Thymus (tissue), 11 donors: ENCODE data around the gene RBCK1. TPM values are rescaled to one million over a fixed set of nuclear protein-coding genes. Genes with fewer than 3 reads are reported as not detected.
A peak's percentile ranks its signal among the peaks of the same experiment; 100 is the strongest.
"Not testable (repeated sequence)": the region's sequence is repeated elsewhere in the genome, so short reads cannot be mapped to it uniquely, and the experiment has no call there.

Source experiments
- DNase-seq, 9 donors: peaks; one replicate each; pipeline ENCODE4 v3.0.0-alpha.2; 2013; ENCODE audit warnings: low spot score in 9 of 9, low read depth in 6 of 9, missing footprints in 1 of 9
- H3K27ac ChIP-seq, 2 donors: one replicate each; pipeline ENCODE4 v1.5.1; 2013; ENCODE audit warnings: control low read depth in 1 of 2, low read depth in 1 of 2, low read length in 1 of 2, mild to moderate bottlenecking in 1 of 2, moderate library complexity in 1 of 2
- H3K27me3 ChIP-seq, 2 donors: one replicate each; pipeline ENCODE4 v1.5.1; 2013; ENCODE audit warnings: low read length in 1 of 2; ENCODE audit not compliant: control insufficient read depth in 2 of 2, insufficient read depth in 1 of 2
- H3K36me3 ChIP-seq, 2 donors: one replicate each; pipeline ENCODE4 v1.5.1; 2013; ENCODE audit warnings: low read length in 1 of 2, mild to moderate bottlenecking in 1 of 2, moderate library complexity in 1 of 2; ENCODE audit not compliant: control insufficient read depth in 2 of 2, insufficient read depth in 2 of 2
- H3K4me1 ChIP-seq, 2 donors: one replicate each; pipeline ENCODE4 v1.5.1; 2013; ENCODE audit warnings: low read length in 2 of 2; ENCODE audit not compliant: control insufficient read depth in 2 of 2, insufficient read depth in 2 of 2
- H3K4me3 ChIP-seq, 2 donors: one replicate each; pipeline ENCODE4 v1.5.1; 2013; ENCODE audit warnings: low read length in 2 of 2, control low read depth in 1 of 2, mild to moderate bottlenecking in 1 of 2
- H3K9me3 ChIP-seq, 2 donors: one replicate each; pipeline ENCODE4 v1.5.1; 2013; ENCODE audit warnings: low read length in 1 of 2, mild to moderate bottlenecking in 1 of 2; ENCODE audit not compliant: control insufficient read depth in 2 of 2, insufficient read depth in 1 of 2
- WGBS: extraction: QIAGEN DNeasy Blood & Tissue Kit; methylation state at CpG from one replicate; pipeline ENCODE4 v1.1.7; 2013; 5-methylcytosine and 5-hydroxymethylcytosine counted together
- polyA plus RNA-seq: library from polyadenylated mRNA; stranded (reverse); fragments of 200-250 nt; gene quantifications from one replicate; pipeline ENCODE4 v1.2.3, GENCODE V29; 2013
- total RNA-seq: library from RNA; stranded (reverse); fragments of 120-200 nt; gene quantifications from one replicate; pipeline ENCODE4 v1.2.4, GENCODE V29; 2013
- donor health status: healthy.

RBCK1 gene
- total and polyA plus RNA-seq, 2 donors: 53.2 to 140 TPM

DNA sequence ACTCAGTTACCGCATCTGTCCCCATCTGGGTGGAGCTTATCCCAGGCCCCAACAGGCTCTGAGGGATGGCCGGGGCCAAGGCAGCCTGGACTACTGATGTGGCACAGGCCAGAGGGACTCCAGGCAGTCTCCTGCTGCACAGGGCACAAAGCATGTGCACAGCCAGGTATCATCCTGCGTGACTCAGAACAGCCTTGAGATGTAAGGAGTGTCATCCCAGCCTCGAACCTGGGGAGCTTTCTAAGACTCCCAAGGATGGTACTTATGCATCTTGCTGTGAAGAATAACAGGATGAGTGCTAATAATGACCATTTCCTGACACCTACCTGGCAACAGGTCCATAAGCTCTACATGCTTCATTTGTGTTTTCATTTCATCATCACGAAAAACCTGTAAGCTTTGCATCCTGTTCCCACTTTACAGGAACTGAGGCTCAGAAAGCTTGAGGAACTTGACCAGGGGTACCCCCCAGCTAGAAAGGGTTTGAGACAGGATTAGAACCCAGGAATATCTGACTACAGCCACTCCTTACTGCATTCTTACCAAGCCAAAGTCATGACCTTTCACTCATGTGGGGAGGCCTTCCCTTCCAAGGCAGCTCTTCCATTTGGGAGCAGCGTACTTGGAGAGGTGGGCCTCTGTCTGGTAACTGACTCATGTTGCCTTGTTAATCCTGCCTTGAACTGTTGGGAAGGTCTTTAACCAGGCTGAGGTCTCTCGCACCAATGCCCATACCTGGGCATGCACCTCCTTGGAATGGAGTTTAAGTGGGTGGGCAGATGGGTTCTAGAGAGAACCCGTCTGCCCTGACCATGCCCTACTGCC is 25.6 kb upstream of the RBCK1 start:
- Histone ChIP-seq H3K27ac (peak overlapping the region in 1 of 2 donors; percentile 26), H3K4me1 (peaks cover 7 to 10% of the 10 kb centered on the region in 2 donors), H3K9me3 (no peaks in the 10 kb centered on the region), H3K36me3 (peaks cover 0 to under 1% of the 10 kb centered on the region in 2 donors), H3K4me3 (peak overlapping the region; percentile 53 to 88), H3K27me3 (peaks cover 0 to 10% of the 10 kb centered on the region in 2 donors)
- WGBS: 94% methylated on average over 8 of the region's 8 CpGs
- no peak for DNase-seq

DNA sequence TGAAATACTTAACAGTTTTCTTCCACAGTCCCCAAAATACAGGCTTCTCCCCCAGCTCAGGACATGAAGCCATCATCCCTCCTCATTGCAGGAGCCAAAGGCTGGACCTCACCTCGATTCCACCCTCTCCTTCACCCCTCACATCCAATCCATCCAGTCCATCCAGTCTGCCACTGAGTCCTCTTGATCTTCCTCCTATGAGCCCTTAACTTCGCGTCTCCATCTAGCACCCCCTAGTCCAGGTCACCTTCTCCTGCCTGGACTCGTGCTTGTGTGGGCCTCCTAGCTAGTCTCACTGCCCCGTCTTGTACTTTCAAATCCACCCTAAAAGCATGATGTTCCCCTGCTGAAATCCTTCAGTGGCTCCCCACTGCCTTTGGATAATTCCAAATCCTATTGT is 24.2 kb upstream of the RBCK1 start:
- Histone ChIP-seq H3K9me3 (no peaks in the 10 kb centered on the region), H3K4me1 (peaks cover 7 to 10% of the 10 kb centered on the region in 2 donors), H3K36me3 (peaks cover 8 to 14% of the 10 kb centered on the region in 2 donors), H3K4me3 (no peak overlapping the region), H3K27me3 (peaks cover 0 to 7% of the 10 kb centered on the region in 2 donors), H3K27ac (no peak overlapping the region)
- no peak for DNase-seq
- WGBS: 98% methylated on average over 5 of the region's 5 CpGs

- H3K4me3 ChIP-seq: no peak overlapping the region
- H3K4me1 ChIP-seq: peaks cover 7 to 10% of the 10 kb centered on the region in 2 donors
- 96% methylated on average over 1 of the region's 1 CpG for WGBS
- H3K36me3 ChIP-seq: peaks cover 12 to 22% of the 10 kb centered on the region in 2 donors
- no peaks in the 10 kb centered on the region for H3K9me3 ChIP-seq
- peaks cover 0 to 7% of the 10 kb centered on the region in 2 donors for H3K27me3 ChIP-seq
- H3K27ac ChIP-seq: no peak overlapping the region
- no peak for DNase-seq
These were observed 23.4 kb upstream of the RBCK1 start for GRCh38 chr20:384723-385122.

DNA sequence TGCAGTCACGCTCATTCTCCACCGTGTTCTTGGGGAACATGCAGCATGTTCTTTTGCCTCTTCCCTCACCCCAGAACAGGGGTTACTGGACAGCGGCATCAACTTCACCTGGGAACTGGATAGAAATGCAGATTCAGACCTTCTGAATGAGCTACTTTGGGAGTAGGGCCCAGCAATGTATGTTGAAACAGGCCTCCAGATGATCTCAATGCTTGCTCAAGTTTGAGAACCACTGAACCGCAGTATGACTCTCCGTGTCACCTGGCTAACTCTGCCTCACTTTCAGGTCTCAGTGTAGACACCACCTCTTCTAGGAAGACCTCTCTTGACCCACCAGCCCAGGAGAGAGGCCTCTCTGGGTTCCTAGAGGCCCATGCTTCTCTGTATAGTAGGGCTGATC is 22.7 kb upstream of the RBCK1 start:
- no peak overlapping the region for H3K4me3 ChIP-seq
- H3K27ac ChIP-seq: no peak overlapping the region
- peaks cover 12 to 25% of the 10 kb centered on the region in 2 donors for H3K36me3 ChIP-seq
- H3K9me3 ChIP-seq: no peaks in the 10 kb centered on the region
- 98% methylated on average over 5 of the region's 5 CpGs for WGBS
- H3K4me1 ChIP-seq: peaks cover 7 to 10% of the 10 kb centered on the region in 2 donors
- H3K27me3 ChIP-seq: peaks cover 0 to 5% of the 10 kb centered on the region in 2 donors
- DNase-seq: no peak

DNA sequence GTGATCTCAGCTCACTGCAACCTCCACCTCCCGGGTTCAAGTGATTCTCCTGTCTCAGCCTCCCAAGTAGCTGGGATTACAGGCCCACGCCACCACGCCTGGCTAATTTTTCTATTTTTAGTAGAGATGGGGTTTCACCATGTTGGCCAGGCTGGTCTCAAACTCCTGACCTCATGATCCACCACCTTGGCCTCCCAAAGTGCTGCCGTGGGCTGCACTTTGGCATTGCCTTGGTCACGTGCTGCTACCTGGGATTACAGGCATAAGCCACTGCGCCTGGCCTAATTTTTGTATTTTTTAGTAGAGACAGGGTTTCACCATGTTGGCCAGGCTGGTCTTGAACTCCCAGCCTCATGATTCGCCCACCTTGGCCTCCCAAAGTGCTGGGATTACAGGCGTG is 21.5 kb upstream of the RBCK1 start:
- not testable (repeated sequence) for H3K4me3 ChIP-seq, H3K27ac ChIP-seq, DNase-seq, H3K4me1 ChIP-seq, H3K9me3 ChIP-seq, H3K27me3 ChIP-seq
- WGBS: 97% methylated on average over 8 of the region's 8 CpGs
- peaks cover 17 to 34% of the 10 kb centered on the region in 2 donors for H3K36me3 ChIP-seq

- no peak overlapping the region for H3K27ac ChIP-seq
- no peaks in the 10 kb centered on the region for H3K27me3 ChIP-seq
- peaks cover 0 to 3% of the 10 kb centered on the region in 2 donors for H3K4me1 ChIP-seq
- DNase-seq: no peak
- no peak overlapping the region for H3K4me3 ChIP-seq
- peaks cover 17 to 38% of the 10 kb centered on the region in 2 donors for H3K36me3 ChIP-seq
- no peaks in the 10 kb centered on the region for H3K9me3 ChIP-seq
- WGBS: 97% methylated on average over 3 of the region's 3 CpGs
These were observed 20.6 kb upstream of the RBCK1 start for GRCh38 chr20:387520-387919.

- Histone ChIP-seq H3K27ac (no peak overlapping the region), H3K27me3 (no peaks in the 10 kb centered on the region), H3K9me3 (no peaks in the 10 kb centered on the region), H3K4me3 (no peak overlapping the region), H3K36me3 (peaks cover 17 to 44% of the 10 kb centered on the region in 2 donors), H3K4me1 (no peaks in the 10 kb centered on the region)
- no peak for DNase-seq
- WGBS: 98% methylated on average over 21 of the region's 21 CpGs
These were observed 19.8 kb upstream of the RBCK1 start for GRCh38 chr20:388034-388994.

GRCh38 chr20:389220-389619 is 18.9 kb upstream of the RBCK1 start:
- H3K27ac ChIP-seq: no peak overlapping the region
- H3K27me3 ChIP-seq: no peaks in the 10 kb centered on the region
- no peak overlapping the region for H3K4me3 ChIP-seq
- H3K4me1 ChIP-seq: no peaks in the 10 kb centered on the region
- DNase-seq: no peak
- 98% methylated on average over 6 of the region's 6 CpGs for WGBS
- H3K36me3 ChIP-seq: peaks cover 17 to 46% of the 10 kb centered on the region in 2 donors
- H3K9me3 ChIP-seq: no peaks in the 10 kb centered on the region
